K562 (cell line): ENCODE measurements around the gene EBNA1BP2. TPM values are rescaled to one million over a fixed set of nuclear protein-coding genes. Genes with fewer than 3 reads are reported as not detected.
A peak's percentile ranks its signal among the peaks of the same experiment; 100 is the strongest.

Experiments
- CHD2 ChIP-seq: IDR thresholded peaks from 2 replicates; pipeline ENCODE4 v1.6.1; 2011; ENCODE audit warnings: low read depth, low read length
- DNMT1 ChIP-seq: fragments of 450-650 bp; IDR thresholded peaks from 2 replicates; pipeline ENCODE4 v1.6.1; 2016; ENCODE audit warnings: antibody characterized with exemption, mild to moderate bottlenecking
- HDAC8 ChIP-seq: fragments of 450-650 bp; IDR thresholded peaks from 2 replicates; pipeline ENCODE4 v1.6.1; 2016; ENCODE audit warnings: mild to moderate bottlenecking, missing genetic modification characterization, moderate library complexity, missing compliant biosample characterization
- MCM7 ChIP-seq, 2 experiments: fragments of 450-650 bp; IDR thresholded peaks; 2 replicates each; pipeline ENCODE4 v1.6.1; 2016 to 2018
- MECOM ChIP-seq: fragments of 250-450 bp; sonication (Bioruptor Pico); IDR thresholded peaks from 2 replicates; pipeline ENCODE4 v1.8.0; 2022; ENCODE audit warnings: inconsistent platforms
- YBX1 ChIP-seq: fragments of 450-650 bp; IDR thresholded peaks from 2 replicates; pipeline ENCODE4 v1.7.1; 2016; ENCODE audit warnings: mild to moderate bottlenecking
- ZNF41 ChIP-seq: fragments of 250-450 bp; sonication (Bioruptor Pico); conservative IDR thresholded peaks from 2 replicates; pipeline ENCODE4 v1.4.0; 2020; ENCODE audit warnings: mild to moderate bottlenecking
- polyA plus RNA-seq, 8 experiments: library from polyadenylated mRNA; depleted of rRNA in 4 of 8; stranded (reverse) in 5 of 8; unstranded in 3 of 8; fragments of >200 nt; fragmentation: Nextera tagmentation in 2 of 8; fragmentation: Illumina TruSeq in 1 of 8; extraction: Ambion mirVana in 2 of 8; extraction: Trizol in 1 of 8; gene quantifications; 2 replicates each; pipeline versions ENCODE4 v1.2.1 to v1.2.3, GENCODE V29; 2011 to 2014; ENCODE audit warnings: inconsistent platforms in 1 of 8, missing spikeins in 1 of 8
- total RNA-seq, 7 experiments: library from RNA; depleted of rRNA in 6 of 7; stranded (reverse); fragments of >200 nt in 6 of 7; fragmentation: Illumina TruSeq in 2 of 7; extraction: Trizol in 2 of 7; gene quantifications; 2 replicates each; pipeline versions ENCODE4 v1.2.1 to v1.2.3, GENCODE V29; 2011 to 2021; ENCODE audit warnings: low replicate concordance in 1 of 7
- TF ChIP-seq, protein P1 (sequence below): sonication (generic); formaldehyde crosslinking; IDR thresholded peaks from 2 replicates; pipeline ENCODE4 v1.8.0; 2023; ENCODE audit warnings: mild to moderate bottlenecking, missing genetic modification reagents
- TF ChIP-seq, protein P2 (sequence below): sonication (generic); formaldehyde crosslinking; IDR thresholded peaks from 2 replicates; pipeline ENCODE4 v1.5.0; 2020; ENCODE audit warnings: missing genetic modification reagents
- TF ChIP-seq, protein P3 (sequence below): sonication (generic); formaldehyde crosslinking; IDR thresholded peaks from 2 replicates; pipeline ENCODE4 v1.8.1; 2022; ENCODE audit warnings: missing genetic modification reagents
- TF ChIP-seq, protein P4 (sequence below), 3 experiments: fragments of 200-800 bp in 1 of 3; fragments of 250-450 bp in 1 of 3; fragments of 450-650 bp in 1 of 3; sonication (Bioruptor Pico) in 1 of 3; sonication (Bioruptor generic) in 1 of 3; formaldehyde crosslinking in 1 of 3; IDR thresholded peaks; 2 replicates each; pipeline versions ENCODE4 v1.6.1 to v1.8.0; 2016 to 2022; ENCODE audit warnings: mild to moderate bottlenecking in 2 of 3, missing genetic modification characterization in 2 of 3, missing compliant biosample characterization in 1 of 3, moderate library complexity in 1 of 3
- TF ChIP-seq, protein P5 (sequence below): fragments of 250-450 bp; sonication (Bioruptor Pico); IDR thresholded peaks from 2 replicates; pipeline ENCODE4 v1.5.0; 2021; ENCODE audit warnings: mild to moderate bottlenecking, moderate library complexity
- TF ChIP-seq, protein P6 (sequence below): sonication (generic); formaldehyde crosslinking; IDR thresholded peaks from 2 replicates; pipeline ENCODE4 v1.8.0; 2022; ENCODE audit warnings: mild to moderate bottlenecking, missing genetic modification reagents

EBNA1BP2 gene
- total and polyA plus RNA-seq, 9 of the 15 experiments (the other 6 are each of a cell fraction or from before 2014, with no cell fraction given) = 95.2 to 349 (median 249) TPM

DNA sequence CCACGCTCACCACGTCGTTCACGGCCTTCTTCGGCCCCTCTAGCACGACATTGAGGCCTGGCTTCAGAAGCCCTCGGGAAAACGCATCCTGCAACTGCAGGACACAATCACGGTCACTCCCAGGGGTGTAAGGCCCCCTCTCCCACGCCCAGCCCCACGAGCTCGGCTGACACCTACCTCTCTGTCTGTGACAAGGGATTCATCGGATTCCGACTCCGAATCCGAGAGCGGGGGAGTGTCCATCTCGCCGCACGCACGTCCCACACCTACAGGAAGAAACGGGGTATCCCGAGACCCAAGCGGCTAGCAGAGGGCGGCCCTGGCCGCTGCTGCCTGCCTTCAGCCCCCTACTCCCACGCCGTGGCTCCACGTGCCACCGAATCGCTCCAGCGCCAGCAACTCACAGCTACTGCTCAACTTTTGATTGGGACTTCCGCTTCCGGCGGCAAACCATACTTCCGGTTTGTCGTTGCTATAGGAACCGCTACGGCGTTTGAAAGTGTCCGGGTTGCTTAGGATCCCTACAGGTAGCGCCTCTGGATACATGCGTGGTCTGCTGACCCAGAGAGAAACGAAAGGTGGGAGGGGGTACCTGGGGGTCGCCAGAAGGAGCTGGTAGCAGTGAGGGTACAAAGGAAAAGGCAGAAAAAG lies at the start of gene EBNA1BP2, which contains the start of gene CFAP57 (continued):
- TF ChIP-seq, protein P1, sequence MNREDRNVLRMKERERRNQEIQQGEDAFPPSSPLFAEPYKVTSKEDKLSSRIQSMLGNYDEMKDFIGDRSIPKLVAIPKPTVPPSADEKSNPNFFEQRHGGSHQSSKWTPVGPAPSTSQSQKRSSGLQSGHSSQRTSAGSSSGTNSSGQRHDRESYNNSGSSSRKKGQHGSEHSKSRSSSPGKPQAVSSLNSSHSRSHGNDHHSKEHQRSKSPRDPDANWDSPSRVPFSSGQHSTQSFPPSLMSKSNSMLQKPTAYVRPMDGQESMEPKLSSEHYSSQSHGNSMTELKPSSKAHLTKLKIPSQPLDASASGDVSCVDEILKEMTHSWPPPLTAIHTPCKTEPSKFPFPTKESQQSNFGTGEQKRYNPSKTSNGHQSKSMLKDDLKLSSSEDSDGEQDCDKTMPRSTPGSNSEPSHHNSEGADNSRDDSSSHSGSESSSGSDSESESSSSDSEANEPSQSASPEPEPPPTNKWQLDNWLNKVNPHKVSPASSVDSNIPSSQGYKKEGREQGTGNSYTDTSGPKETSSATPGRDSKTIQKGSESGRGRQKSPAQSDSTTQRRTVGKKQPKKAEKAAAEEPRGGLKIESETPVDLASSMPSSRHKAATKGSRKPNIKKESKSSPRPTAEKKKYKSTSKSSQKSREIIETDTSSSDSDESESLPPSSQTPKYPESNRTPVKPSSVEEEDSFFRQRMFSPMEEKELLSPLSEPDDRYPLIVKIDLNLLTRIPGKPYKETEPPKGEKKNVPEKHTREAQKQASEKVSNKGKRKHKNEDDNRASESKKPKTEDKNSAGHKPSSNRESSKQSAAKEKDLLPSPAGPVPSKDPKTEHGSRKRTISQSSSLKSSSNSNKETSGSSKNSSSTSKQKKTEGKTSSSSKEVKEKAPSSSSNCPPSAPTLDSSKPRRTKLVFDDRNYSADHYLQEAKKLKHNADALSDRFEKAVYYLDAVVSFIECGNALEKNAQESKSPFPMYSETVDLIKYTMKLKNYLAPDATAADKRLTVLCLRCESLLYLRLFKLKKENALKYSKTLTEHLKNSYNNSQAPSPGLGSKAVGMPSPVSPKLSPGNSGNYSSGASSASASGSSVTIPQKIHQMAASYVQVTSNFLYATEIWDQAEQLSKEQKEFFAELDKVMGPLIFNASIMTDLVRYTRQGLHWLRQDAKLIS = peak; percentile 17; the same call in 1 of the 2 replicates
- TF ChIP-seq MCM7 (IDR thresholded peaks at IDR 0.05) (no peak), YBX1 (no peak), ZNF41 (CRISPR knock-in tag) (no peak), MECOM (CRISPR knock-in tag) (no peak), CHD2 (no peak; the same call in 1 of the 2 replicates), DNMT1 (no peak), HDAC8 (tag) (0 out of 2 replicates have a peak, but pooled peaks have one; percentile 46)
- TF ChIP-seq, protein P2, sequence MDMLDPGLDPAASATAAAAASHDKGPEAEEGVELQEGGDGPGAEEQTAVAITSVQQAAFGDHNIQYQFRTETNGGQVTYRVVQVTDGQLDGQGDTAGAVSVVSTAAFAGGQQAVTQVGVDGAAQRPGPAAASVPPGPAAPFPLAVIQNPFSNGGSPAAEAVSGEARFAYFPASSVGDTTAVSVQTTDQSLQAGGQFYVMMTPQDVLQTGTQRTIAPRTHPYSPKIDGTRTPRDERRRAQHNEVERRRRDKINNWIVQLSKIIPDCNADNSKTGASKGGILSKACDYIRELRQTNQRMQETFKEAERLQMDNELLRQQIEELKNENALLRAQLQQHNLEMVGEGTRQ = 0 out of 2 replicates have a peak, but pooled peaks have one; percentile 28
- TF ChIP-seq, protein P3, sequence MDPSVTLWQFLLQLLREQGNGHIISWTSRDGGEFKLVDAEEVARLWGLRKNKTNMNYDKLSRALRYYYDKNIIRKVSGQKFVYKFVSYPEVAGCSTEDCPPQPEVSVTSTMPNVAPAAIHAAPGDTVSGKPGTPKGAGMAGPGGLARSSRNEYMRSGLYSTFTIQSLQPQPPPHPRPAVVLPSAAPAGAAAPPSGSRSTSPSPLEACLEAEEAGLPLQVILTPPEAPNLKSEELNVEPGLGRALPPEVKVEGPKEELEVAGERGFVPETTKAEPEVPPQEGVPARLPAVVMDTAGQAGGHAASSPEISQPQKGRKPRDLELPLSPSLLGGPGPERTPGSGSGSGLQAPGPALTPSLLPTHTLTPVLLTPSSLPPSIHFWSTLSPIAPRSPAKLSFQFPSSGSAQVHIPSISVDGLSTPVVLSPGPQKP (CRISPR knock-in tag) = no peak
- TF ChIP-seq, protein P4, sequence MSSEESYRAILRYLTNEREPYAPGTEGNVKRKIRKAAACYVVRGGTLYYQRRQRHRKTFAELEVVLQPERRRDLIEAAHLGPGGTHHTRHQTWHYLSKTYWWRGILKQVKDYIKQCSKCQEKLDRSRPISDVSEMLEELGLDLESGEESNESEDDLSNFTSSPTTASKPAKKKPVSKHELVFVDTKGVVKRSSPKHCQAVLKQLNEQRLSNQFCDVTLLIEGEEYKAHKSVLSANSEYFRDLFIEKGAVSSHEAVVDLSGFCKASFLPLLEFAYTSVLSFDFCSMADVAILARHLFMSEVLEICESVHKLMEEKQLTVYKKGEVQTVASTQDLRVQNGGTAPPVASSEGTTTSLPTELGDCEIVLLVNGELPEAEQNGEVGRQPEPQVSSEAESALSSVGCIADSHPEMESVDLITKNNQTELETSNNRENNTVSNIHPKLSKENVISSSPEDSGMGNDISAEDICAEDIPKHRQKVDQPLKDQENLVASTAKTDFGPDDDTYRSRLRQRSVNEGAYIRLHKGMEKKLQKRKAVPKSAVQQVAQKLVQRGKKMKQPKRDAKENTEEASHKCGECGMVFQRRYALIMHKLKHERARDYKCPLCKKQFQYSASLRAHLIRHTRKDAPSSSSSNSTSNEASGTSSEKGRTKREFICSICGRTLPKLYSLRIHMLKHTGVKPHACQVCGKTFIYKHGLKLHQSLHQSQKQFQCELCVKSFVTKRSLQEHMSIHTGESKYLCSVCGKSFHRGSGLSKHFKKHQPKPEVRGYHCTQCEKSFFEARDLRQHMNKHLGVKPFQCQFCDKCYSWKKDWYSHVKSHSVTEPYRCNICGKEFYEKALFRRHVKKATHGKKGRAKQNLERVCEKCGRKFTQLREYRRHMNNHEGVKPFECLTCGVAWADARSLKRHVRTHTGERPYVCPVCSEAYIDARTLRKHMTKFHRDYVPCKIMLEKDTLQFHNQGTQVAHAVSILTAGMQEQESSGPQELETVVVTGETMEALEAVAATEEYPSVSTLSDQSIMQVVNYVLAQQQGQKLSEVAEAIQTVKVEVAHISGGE (CRISPR knock-in tag; IDR thresholded peaks at IDR 0.05) = peak in 2 of 3 experiments; percentile 87 to 98; a peak in 4 of 6 replicates
- TF ChIP-seq, protein P5, sequence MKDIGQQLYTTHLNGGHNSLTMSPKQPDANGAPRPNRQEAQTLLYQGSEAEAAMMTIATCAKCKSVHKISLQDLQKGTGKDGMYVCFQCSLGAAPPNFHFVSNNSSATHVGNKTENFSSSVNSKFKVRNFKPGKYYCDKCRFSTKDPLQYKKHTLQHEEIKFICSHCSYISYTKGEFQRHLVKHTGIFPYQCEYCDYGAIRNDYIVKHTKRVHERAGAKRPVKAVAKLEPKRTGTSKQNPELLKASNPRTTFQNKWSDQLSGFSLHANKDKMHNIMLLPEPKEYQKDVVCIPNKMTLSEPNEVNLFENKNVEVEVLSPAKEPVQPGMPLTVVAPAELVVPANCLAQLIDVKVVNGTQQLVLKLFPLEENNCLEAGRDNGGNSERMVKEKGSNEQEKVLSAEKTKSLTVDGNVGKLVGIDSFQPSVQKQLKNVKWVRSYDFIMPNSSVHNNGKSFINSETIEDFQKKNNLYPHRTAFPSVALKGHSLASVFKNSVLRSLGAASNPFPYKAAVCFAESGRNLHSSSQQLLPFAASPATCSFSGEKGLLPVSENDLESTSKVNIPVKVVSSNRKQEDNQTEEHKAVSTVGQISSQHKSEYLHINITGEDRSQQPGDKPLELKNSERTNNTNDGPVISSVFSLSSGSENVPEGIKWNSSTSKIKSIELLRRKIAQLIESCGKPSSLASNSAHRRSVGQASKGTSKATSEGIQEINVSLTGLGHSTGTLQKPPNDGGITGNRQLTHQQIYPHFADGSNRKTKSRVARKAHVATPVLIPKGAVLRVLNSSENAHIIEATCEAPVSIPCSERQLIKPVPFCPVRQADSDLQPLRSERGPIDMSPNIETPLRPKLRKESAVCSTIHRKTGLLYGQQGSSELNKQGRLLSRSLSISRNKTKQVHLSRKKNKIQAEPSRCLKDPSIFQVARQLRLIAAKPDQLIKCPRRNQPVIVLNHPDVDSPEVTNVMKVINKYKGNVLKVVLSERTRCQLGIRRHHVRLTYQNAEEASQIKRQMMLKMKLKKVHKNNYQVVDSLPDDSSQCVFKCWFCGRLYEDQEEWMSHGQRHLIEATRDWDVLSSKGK (CRISPR knock-in tag) = no peak
- TF ChIP-seq, protein P6, sequence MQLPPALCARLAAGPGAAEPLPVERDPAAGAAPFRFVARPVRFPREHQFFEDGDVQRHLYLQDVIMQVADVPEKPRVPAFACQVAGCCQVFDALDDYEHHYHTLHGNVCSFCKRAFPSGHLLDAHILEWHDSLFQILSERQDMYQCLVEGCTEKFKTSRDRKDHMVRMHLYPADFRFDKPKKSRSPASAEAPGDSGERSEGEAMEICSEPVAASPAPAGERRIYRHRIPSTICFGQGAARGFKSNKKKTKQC (CRISPR knock-in tag) = peak; percentile 78; the same call in 1 of the 2 replicates
